Measurements from ENCODE around the gene SDHC. TPM values are rescaled to one million over a fixed set of nuclear protein-coding genes. Genes with fewer than 3 reads are reported as not detected.

The SDHC gene
- total RNA-seq, 4 donors from 2014 or later, result 27.9 to 144 (median 48.4) TPM

DNA sequence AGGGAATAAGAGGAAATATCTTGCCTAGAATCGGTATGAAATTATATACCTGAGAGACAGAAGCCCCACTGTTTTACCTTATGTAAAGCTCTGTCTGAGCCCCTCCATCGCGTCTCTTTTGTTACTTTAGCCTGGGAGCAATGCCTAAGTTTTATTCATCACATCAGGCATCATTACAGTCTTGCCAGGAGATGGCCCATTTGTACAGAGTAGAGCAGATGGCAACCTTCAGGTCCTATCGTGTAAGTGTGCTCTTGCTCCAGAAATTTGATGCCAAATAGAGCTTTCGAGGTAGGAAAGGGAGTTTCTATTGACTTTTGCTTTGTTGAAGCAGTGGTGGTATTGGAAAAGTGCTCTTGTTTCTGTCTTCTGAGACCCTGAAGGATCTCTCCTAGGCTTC is 28.6 kb downstream of the SDHC start:
- no peaks in the 10 kb centered on the region for H3K27me3 ChIP-seq
- H3K4me1 ChIP-seq, result peaks cover 0 to 12% (median 0%) of the 10 kb centered on the region in 4 donors
- H3K4me3 ChIP-seq, result no peak overlapping the region
- no peak overlapping the region for H3K27ac ChIP-seq
- WGBS, 2 donors, result 89% methylated on average over 5 of the region's 5 CpGs
- DNase-seq (ENCODE audit: low spot score in 2 of 2), result no peak
- no peak for TF ChIP-seq POLR2A (IDR thresholded peaks at IDR 0.05)
- TF ChIP-seq EP300 (IDR thresholded peaks at IDR 0.05), result no peak
- TF ChIP-seq, protein P1, sequence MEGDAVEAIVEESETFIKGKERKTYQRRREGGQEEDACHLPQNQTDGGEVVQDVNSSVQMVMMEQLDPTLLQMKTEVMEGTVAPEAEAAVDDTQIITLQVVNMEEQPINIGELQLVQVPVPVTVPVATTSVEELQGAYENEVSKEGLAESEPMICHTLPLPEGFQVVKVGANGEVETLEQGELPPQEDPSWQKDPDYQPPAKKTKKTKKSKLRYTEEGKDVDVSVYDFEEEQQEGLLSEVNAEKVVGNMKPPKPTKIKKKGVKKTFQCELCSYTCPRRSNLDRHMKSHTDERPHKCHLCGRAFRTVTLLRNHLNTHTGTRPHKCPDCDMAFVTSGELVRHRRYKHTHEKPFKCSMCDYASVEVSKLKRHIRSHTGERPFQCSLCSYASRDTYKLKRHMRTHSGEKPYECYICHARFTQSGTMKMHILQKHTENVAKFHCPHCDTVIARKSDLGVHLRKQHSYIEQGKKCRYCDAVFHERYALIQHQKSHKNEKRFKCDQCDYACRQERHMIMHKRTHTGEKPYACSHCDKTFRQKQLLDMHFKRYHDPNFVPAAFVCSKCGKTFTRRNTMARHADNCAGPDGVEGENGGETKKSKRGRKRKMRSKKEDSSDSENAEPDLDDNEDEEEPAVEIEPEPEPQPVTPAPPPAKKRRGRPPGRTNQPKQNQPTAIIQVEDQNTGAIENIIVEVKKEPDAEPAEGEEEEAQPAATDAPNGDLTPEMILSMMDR (IDR thresholded peaks at IDR 0.05), result no peak
- peaks cover 0 to 77% (median 0%) of the 10 kb centered on the region in 3 donors for H3K36me3 ChIP-seq
- H3K9me3 ChIP-seq, result no peaks in the 10 kb centered on the region

DNA sequence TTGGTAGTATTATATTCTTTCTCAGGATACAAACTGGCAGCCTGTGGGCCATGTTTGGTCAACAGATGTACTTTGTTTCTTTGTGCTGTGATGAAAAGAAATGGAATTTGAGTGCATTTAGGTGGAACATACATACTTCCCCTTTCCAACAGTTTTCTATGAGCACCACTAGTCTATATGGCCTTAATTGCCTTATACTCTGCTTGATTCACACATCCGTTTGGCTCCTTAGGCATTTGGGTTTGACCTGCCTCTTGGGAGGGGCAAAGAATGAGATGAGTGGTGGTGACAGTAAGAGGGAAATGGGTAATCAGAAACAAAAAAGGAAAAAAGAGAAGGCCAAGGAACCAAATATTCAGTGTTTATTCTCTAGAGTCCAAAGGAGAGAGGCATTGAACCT is 36.5 kb downstream of the SDHC start:
- Histone ChIP-seq H3K36me3 (peaks cover 0 to 20% (median 0%) of the 10 kb centered on the region in 3 donors), H3K27ac (no peak overlapping the region), H3K4me3 (no peak overlapping the region), H3K9me3 (no peaks in the 10 kb centered on the region), H3K27me3 (no peaks in the 10 kb centered on the region), H3K4me1 (peaks cover 0 to 5% (median 0%) of the 10 kb centered on the region in 4 donors)
- 64 to 80% methylated on average over 1 of the region's 1 CpG for WGBS, 2 donors
- no peak for TF ChIP-seq POLR2A (IDR thresholded peaks at IDR 0.05)
- no peak for TF ChIP-seq EP300 (IDR thresholded peaks at IDR 0.05)
- TF ChIP-seq, protein P1 (IDR thresholded peaks at IDR 0.05), result no peak
- DNase-seq (ENCODE audit: low spot score in 2 of 2), result no peak

DNA sequence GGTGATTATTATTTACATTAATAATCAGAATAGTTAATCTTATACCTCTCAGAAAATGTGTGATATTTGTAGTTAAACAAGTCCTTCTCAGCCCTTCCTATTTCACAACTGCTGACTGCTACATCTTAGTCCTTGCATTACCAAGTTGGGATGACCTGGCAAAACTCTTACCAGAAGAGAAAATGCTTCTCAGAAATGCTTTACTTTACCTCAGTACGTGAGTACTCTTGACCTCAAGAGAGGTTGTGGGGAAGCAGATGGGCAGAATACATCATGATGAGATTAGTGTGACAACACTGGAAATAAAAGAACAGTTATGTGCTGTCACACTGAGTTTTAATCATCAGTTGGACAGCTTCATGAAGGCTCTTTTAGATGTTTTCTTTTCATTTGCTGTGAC is 37.3 kb downstream of the SDHC start:
- no peaks in the 10 kb centered on the region for H3K27me3 ChIP-seq
- no peak overlapping the region for H3K27ac ChIP-seq
- no peak for DNase-seq (ENCODE audit: low spot score in 2 of 2)
- H3K9me3 ChIP-seq, result no peaks in the 10 kb centered on the region
- peaks cover 0 to 17% (median 0%) of the 10 kb centered on the region in 3 donors for H3K36me3 ChIP-seq
- WGBS, 2 donors, result 56 to 63% methylated on average over 1 of the region's 1 CpG
- TF ChIP-seq EP300 (IDR thresholded peaks at IDR 0.05), result no peak
- TF ChIP-seq, protein P1 (IDR thresholded peaks at IDR 0.05), result no peak
- TF ChIP-seq POLR2A (IDR thresholded peaks at IDR 0.05), result no peak
- H3K4me1 ChIP-seq, result peaks cover 0 to 5% (median 0%) of the 10 kb centered on the region in 4 donors
- no peak overlapping the region for H3K4me3 ChIP-seq

DNA sequence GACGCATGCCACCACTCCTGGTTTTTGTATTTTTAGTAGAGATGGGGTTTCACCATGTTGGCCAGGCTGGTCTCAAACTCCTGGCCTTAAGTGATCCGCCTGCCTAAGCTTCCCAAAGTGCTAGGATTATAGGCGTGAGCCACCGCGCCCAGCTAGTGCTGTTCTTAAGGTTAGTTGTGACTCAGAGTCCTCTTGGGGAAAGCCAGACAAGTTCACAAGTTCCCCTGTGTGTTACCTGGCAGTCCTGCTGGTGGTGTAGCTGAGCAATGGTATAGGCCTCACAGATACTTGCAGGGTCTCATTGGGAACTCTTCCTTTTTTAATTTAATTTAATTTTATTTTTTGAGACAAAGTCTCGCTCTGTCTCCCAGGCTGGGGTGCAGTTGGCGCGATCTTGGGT is 42.9 kb downstream of the SDHC start:
- TF ChIP-seq, protein P1 (IDR thresholded peaks at IDR 0.05), result no peak
- no peak for TF ChIP-seq POLR2A (IDR thresholded peaks at IDR 0.05)
- no peak for TF ChIP-seq EP300 (IDR thresholded peaks at IDR 0.05)
- DNase-seq (ENCODE audit: low spot score in 2 of 2), result no peak
- H3K4me1 ChIP-seq, result peaks cover 0 to 19% (median 4%) of the 10 kb centered on the region in 4 donors
- peaks cover 0 to 14% (median 0%) of the 10 kb centered on the region in 3 donors for H3K36me3 ChIP-seq
- 94 to 98% methylated on average over 8 of the region's 8 CpGs for WGBS, 2 donors
- H3K27me3 ChIP-seq, result no peaks in the 10 kb centered on the region
- H3K9me3 ChIP-seq, result no peaks in the 10 kb centered on the region
- no peak overlapping the region for H3K4me3 ChIP-seq
- no peak overlapping the region for H3K27ac ChIP-seq

DNA sequence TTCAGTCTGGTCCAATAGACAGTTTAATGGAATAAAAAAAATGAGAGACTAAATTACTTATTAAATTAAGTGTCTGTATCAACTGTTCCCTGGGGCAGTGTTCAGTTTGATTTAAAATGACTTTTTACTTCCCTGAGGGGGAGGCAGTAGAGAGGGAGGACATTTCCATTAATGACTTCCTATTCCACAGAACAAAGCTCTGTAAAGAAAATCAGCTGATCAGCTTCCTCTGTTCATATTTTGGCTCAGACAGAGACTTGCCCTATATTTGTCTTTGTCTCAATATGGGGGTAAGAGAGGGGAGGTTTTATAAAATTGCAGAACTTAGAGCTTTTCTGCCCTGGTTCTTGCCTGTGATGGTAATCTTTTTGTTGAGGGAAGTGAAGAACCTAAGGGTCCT is 45.1 kb downstream of the SDHC start:
- peak overlapping the region in 2 of 4 donors; percentile 56 to 71 for H3K27ac ChIP-seq
- TF ChIP-seq POLR2A (IDR thresholded peaks at IDR 0.05), result no peak
- TF ChIP-seq EP300 (IDR thresholded peaks at IDR 0.05), result peak in 1 of 2 donors; percentile 40

DNA sequence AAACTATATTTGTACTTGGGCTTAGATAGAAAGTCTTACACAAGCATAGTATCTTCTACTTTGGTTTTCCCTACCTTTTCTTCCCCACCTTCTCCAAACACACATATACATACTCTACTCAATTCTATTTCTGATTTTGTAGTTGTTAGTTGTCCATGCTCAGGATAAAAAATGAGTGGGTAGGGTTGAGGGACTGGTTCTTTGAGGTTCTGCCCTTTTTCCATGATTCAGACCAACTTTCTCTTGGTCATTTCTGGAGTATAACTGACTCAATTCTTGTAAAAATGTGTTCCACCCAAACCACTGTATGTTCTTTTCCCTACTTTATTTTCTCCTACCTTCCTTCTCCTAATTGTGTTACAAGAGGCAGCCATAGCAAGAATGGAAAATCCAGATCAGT is 50.2 kb downstream of the SDHC start:
- Histone ChIP-seq H3K4me1 (peaks cover 0 to 23% (median 7%) of the 10 kb centered on the region in 4 donors), H3K9me3 (no peaks in the 10 kb centered on the region), H3K4me3 (no peak overlapping the region), H3K27me3 (no peaks in the 10 kb centered on the region), H3K36me3 (peaks cover 0 to 32% (median 0%) of the 10 kb centered on the region in 3 donors), H3K27ac (no peak overlapping the region)
- TF ChIP-seq, protein P1 (IDR thresholded peaks at IDR 0.05), result no peak
- TF ChIP-seq EP300 (IDR thresholded peaks at IDR 0.05), result no peak
- no peak for TF ChIP-seq POLR2A (IDR thresholded peaks at IDR 0.05)
- DNase-seq (ENCODE audit: low spot score in 2 of 2), result no peak

More for the DNA sequence above, 45.1 kb downstream of the SDHC start:
- Histone ChIP-seq H3K36me3 (peaks cover 0 to 26% (median 0%) of the 10 kb centered on the region in 3 donors), H3K9me3 (no peaks in the 10 kb centered on the region), H3K27me3 (no peaks in the 10 kb centered on the region), H3K4me1 (peaks cover 0 to 19% (median 4%) of the 10 kb centered on the region in 4 donors), H3K4me3 (no peak overlapping the region)
- no peak for DNase-seq (ENCODE audit: low spot score in 2 of 2)

All from tibial nerve (tissue), 4 donors.